Gastrocnemius medialis (tissue), 4 donors: ENCODE results near the gene TRAP1.

Source experiments
- POLR2A ChIP-seq, 2 donors: fragments of 450-650 bp; IDR thresholded peaks; one replicate each; pipeline ENCODE4 v1.6.1; 2017; ENCODE audit warnings: antibody characterized with exemption in 2 of 2, mild to moderate bottlenecking in 2 of 2, moderate library complexity in 2 of 2
- TF ChIP-seq, protein P1 (sequence below), 5 experiments: fragments of 450-650 bp in 3 of 5; fragments of 200-600 bp in 2 of 5; sonication (generic) in 2 of 5; IDR thresholded peaks in 4 of 5; conservative IDR thresholded peaks in 1 of 5; 1 replicate in 4 of 5; 2 replicates in 1 of 5; pipeline ENCODE4 v1.5.1; 2016 to 2019; ENCODE audit warnings: antibody characterized with exemption in 5 of 5, mild to moderate bottlenecking in 3 of 5, moderate library complexity in 3 of 5

DNA sequence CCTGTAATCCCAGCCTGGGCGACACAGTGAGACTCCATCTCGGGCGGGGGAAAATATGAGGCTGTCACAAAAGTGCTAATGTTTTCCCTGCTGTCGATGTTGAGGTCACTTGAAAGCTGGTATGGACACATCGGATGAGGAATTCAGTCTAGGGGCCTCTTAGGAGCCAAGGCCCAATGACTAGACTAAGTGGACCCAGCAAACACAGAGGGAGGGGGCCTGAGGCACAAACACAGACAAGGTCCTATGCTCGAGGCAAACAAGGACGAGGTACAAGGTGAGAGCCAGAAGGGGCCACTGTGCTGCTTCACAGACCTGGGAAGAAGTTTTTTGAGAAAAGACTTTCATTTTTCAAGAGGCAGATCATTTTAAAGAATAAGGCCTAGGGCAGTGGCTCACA, 15.2 kb downstream of the TRAP1 start:
- TF ChIP-seq, protein P1, sequence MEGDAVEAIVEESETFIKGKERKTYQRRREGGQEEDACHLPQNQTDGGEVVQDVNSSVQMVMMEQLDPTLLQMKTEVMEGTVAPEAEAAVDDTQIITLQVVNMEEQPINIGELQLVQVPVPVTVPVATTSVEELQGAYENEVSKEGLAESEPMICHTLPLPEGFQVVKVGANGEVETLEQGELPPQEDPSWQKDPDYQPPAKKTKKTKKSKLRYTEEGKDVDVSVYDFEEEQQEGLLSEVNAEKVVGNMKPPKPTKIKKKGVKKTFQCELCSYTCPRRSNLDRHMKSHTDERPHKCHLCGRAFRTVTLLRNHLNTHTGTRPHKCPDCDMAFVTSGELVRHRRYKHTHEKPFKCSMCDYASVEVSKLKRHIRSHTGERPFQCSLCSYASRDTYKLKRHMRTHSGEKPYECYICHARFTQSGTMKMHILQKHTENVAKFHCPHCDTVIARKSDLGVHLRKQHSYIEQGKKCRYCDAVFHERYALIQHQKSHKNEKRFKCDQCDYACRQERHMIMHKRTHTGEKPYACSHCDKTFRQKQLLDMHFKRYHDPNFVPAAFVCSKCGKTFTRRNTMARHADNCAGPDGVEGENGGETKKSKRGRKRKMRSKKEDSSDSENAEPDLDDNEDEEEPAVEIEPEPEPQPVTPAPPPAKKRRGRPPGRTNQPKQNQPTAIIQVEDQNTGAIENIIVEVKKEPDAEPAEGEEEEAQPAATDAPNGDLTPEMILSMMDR (IDR thresholded peaks at IDR 0.05 in 4 of 5, conservative IDR thresholded peaks at IDR 0.05 in 1 of 5): no peak
- TF ChIP-seq POLR2A (IDR thresholded peaks at IDR 0.05): no peak
